HCT116 (cell line): ENCODE data around the gene SETD1A. TPM values are rescaled to one million over a fixed set of nuclear protein-coding genes. Genes with fewer than 3 reads are reported as not detected.

Experiments used
- ATAC-seq: fragments of 200-7000 bp; cut with Tn5 transposase; 2 replicates; pipeline ENCODE4 v1.9.1; 2020; ENCODE audit warnings: mild to moderate bottlenecking, moderate library complexity
- BruUV-seq: library from RNA; stranded (reverse); fragments of 400-500 nt; replicated peaks from 2 replicates; lab custom pipeline; 2021; lab: Mats Ljungman, UMichigan
- CTCF ChIA-PET: fragments of 300-600 bp; sonication (Branson Sonifier 250); formaldehyde crosslinking; loops from one replicate; lab custom pipeline; 2021; ENCODE audit warnings: antibody characterized with exemption; lab: Charles Lee
- POLR2A ChIA-PET: fragments of 300-600, 350-600 bp; sonication (Branson Sonifier 250); formaldehyde crosslinking; loops from one replicate; lab custom pipeline; 2021; ENCODE audit warnings: antibody characterized with exemption; lab: Charles Lee
- RAD21 ChIA-PET, 2 experiments: fragments of 300-600 bp; sonication (Branson Sonifier 250); formaldehyde crosslinking; loops; one replicate each; lab custom pipeline; 2023; ENCODE audit warnings: low total read pairs in 2 of 2; ENCODE audit not compliant: uncharacterized antibody in 2 of 2, unreplicated experiment in 2 of 2, low non-redundant PET in 1 of 2; lab: Charles Lee
- DNase-seq: peaks from one replicate; pipeline ENCODE4 v3.0.0-alpha.2; 2010; ENCODE audit warnings: low read depth, low spot score
- H2AFZ ChIP-seq: fragments of 200-600 bp; shearing (Covaris generic), sonication (generic); 2 replicates; pipeline ENCODE4 v1.6.1; 2017; ENCODE audit warnings: low read depth, mixed run types, mixed read lengths, antibody characterized with exemption, low read length; ENCODE audit not compliant: poor library complexity, severe bottlenecking
- H3K27ac ChIP-seq: 2 replicates; pipeline ENCODE4 v1.5.1; 2012; ENCODE audit warnings: low read depth, low read length
- H3K27me3 ChIP-seq: fragments of 200-600 bp; sonication (generic); 2 replicates; pipeline ENCODE4 v1.6.1; 2016; ENCODE audit warnings: mixed run types, low read length, mixed read lengths; ENCODE audit not compliant: insufficient read depth
- H3K36me3 ChIP-seq, 2 experiments: fragments of 200-500 bp in 1 of 2; fragments of 200-600 bp in 1 of 2; sonication (Bioruptor generic) in 1 of 2; sonication (generic) in 1 of 2; 2 replicates each; pipeline versions ENCODE4 v1.5.1 to v1.6.1; 2014 to 2016; ENCODE audit warnings: low read length in 2 of 2, inconsistent platforms in 1 of 2, mixed read lengths in 1 of 2, mixed run types in 1 of 2; ENCODE audit not compliant: insufficient read depth in 2 of 2, control insufficient read depth in 1 of 2
- H3K4me1 ChIP-seq, 2 experiments: fragments of 200-600 bp in 1 of 2; sonication (generic) in 1 of 2; 2 replicates each; pipeline versions ENCODE4 v1.5.1 to v1.6.1; 2012 to 2017; ENCODE audit warnings: low read length in 2 of 2, inconsistent platforms in 1 of 2, mild to moderate bottlenecking in 1 of 2, mixed read lengths in 1 of 2, mixed run types in 1 of 2, moderate library complexity in 1 of 2; ENCODE audit not compliant: insufficient read depth in 2 of 2, control insufficient read depth in 1 of 2
- H3K4me2 ChIP-seq: fragments of 200-600 bp; sonication (generic); 2 replicates; pipeline ENCODE4 v1.6.1; 2017; ENCODE audit warnings: mixed run types, low read length, mixed read lengths
- H3K4me3 ChIP-seq, 2 experiments: fragments of 200-600 bp in 1 of 2; sonication (generic) in 1 of 2; replicated peaks in 1 of 2; 2 replicates each; pipeline ENCODE4 v1.5.1; 2011 to 2016; ENCODE audit warnings: low read length in 2 of 2, control low read depth in 1 of 2, low read depth in 1 of 2, mild to moderate bottlenecking in 1 of 2, mixed read lengths in 1 of 2, mixed run types in 1 of 2
- H3K79me2 ChIP-seq: fragments of 200-600 bp; sonication (generic); 2 replicates; pipeline ENCODE4 v1.6.1; 2017; ENCODE audit warnings: mild to moderate bottlenecking, mixed run types, low read length, moderate library complexity, mixed read lengths; ENCODE audit not compliant: insufficient read depth
- H3K9ac ChIP-seq: fragments of 200-600 bp; sonication (generic); 2 replicates; pipeline ENCODE4 v1.6.1; 2016; ENCODE audit warnings: low read length, mixed read lengths
- H3K9me2 ChIP-seq: fragments of 200-600 bp; sonication (generic), shearing (Covaris generic); 2 replicates; pipeline ENCODE4 v1.6.1; 2017; ENCODE audit warnings: mixed run types, mild to moderate bottlenecking, moderate library complexity; ENCODE audit not compliant: insufficient read depth
- H3K9me3 ChIP-seq, 2 experiments: fragments of 200-500 bp in 1 of 2; fragments of 200-600 bp in 1 of 2; sonication (Bioruptor generic) in 1 of 2; sonication (generic) in 1 of 2; 2 replicates each; pipeline ENCODE4 v1.6.1; 2014 to 2017; ENCODE audit warnings: low read length in 2 of 2, mixed read lengths in 2 of 2, inconsistent platforms in 1 of 2, low read depth in 1 of 2, mild to moderate bottlenecking in 1 of 2, mixed run types in 1 of 2, moderate library complexity in 1 of 2; ENCODE audit not compliant: control insufficient read depth in 1 of 2, insufficient read depth in 1 of 2
- H4K20me1 ChIP-seq: fragments of 200-600 bp; sonication (generic), shearing (Covaris generic); 2 replicates; pipeline ENCODE4 v1.6.1; 2017; ENCODE audit warnings: mixed run types, mild to moderate bottlenecking, moderate library complexity; ENCODE audit not compliant: insufficient read depth
- ATF3 ChIP-seq: IDR thresholded peaks from 2 replicates; pipeline ENCODE4 v1.6.1; 2012
- CBX3 ChIP-seq: IDR thresholded peaks from 2 replicates; pipeline ENCODE4 v1.6.1; 2012; ENCODE audit warnings: low read depth
- CTCF ChIP-seq, 3 experiments: fragments of 200-600 bp in 1 of 3; sonication (generic) in 1 of 3; IDR thresholded peaks in 2 of 3; conservative IDR thresholded peaks in 1 of 3; 2 replicates each; pipeline ENCODE4 v1.5.1; 2012 to 2017; ENCODE audit warnings: low read depth in 2 of 3, low read length in 2 of 3, antibody characterized with exemption in 1 of 3, borderline replicate concordance in 1 of 3, control low read depth in 1 of 3, mild to moderate bottlenecking in 1 of 3, mixed read lengths in 1 of 3, mixed run types in 1 of 3, moderate library complexity in 1 of 3; ENCODE audit not compliant: insufficient read depth in 1 of 3
- EZH2phosphoT487 ChIP-seq: fragments of 200-600 bp; IDR thresholded peaks from 2 replicates; pipeline ENCODE4 v1.6.1; 2018; ENCODE audit warnings: antibody characterized with exemption, borderline replicate concordance
- MAX ChIP-seq: IDR thresholded peaks from 2 replicates; pipeline ENCODE4 v1.6.1; 2012
- POLR2AphosphoS5 ChIP-seq: IDR thresholded peaks from 2 replicates; pipeline ENCODE4 v1.6.1; 2011; ENCODE audit warnings: mild to moderate bottlenecking, low read depth, low read length, moderate library complexity
- RAD21 ChIP-seq: IDR thresholded peaks from 2 replicates; pipeline ENCODE4 v1.6.1; 2012; ENCODE audit warnings: low read depth, mild to moderate bottlenecking
- SIN3A ChIP-seq: IDR thresholded peaks from 2 replicates; pipeline ENCODE4 v1.6.1; 2012; ENCODE audit warnings: low read depth
- SP1 ChIP-seq: IDR thresholded peaks from 2 replicates; pipeline ENCODE4 v1.6.1; 2012; ENCODE audit warnings: low read depth
- SRF ChIP-seq: IDR thresholded peaks from 2 replicates; pipeline ENCODE4 v1.6.1; 2012; ENCODE audit warnings: low read depth
- YY1 ChIP-seq: IDR thresholded peaks from 2 replicates; pipeline ENCODE4 v1.6.1; 2011; ENCODE audit warnings: low read length, low read depth, moderate library complexity, mild to moderate bottlenecking; ENCODE audit not compliant: insufficient replicate concordance; ENCODE audit errors: extremely low read depth
- ZFX ChIP-seq: fragments of 450-650 bp; IDR thresholded peaks from 2 replicates; pipeline ENCODE4 v1.6.1; 2017
- intact Hi-C: fragments of 100-400 bp; cut with micrococcal nuclease; formaldehyde crosslinking; loops from 2 replicates; pipeline ENCODE4 v1.10.0; 2022
- total RNA-seq: library from RNA; stranded (reverse); gene quantifications from one replicate; pipeline ENCODE4 v1.2.1, GENCODE V29; 2021; ENCODE audit not compliant: unreplicated experiment

Gene SETD1A
- total RNA-seq, 1 experiment from 2014 or later = 26.9 TPM

- BruUV-seq = no TSS peak
- ATAC-seq = peak; percentile 47
- Histone ChIP-seq H3K79me2 (peaks cover 7% of the 10 kb centered on the region), H3K9ac (no peak overlapping the region), H4K20me1 (no peaks in the 10 kb centered on the region), H3K36me3 (no peaks in the 10 kb centered on the region), H3K4me2 (peak overlapping the region; percentile 41), H3K9me2 (no peaks in the 10 kb centered on the region), H2AFZ (no peak overlapping the region), H3K4me3 (no peak overlapping the region), H3K4me1 (peaks cover 29 to 47% of the 10 kb centered on the region in 2 experiments), H3K27ac (peak overlapping the region; percentile 17), H3K9me3 (no peaks in the 10 kb centered on the region), H3K27me3 (no peaks in the 10 kb centered on the region)
- intact Hi-C loops = loop anchor here (10.0 kb wide), 2 partner anchors 141 to 491 kb away; partner anchors contain the start of genes VKORC1 and ZNF843
- ChIA-PET CTCF (interaction anchor here (0.7 to 3.1 kb wide), 25 partner anchors 9 to 915 kb away, joined by 3 to 18 read pairs (median 4); partner anchors contain the start of genes ARMC5, DCTPP1, KAT8 and TRIM72), RAD21 (interaction anchor here in 1 of 2 experiments (0.8 kb wide), 2 partner anchors 189 to 506 kb away, joined by 3 to 4 read pairs; partner anchors contain the start of gene ARMC5), POLR2A (interaction anchor here (1.0 to 1.3 kb wide), 3 partner anchors 12 to 226 kb away, joined by 3 to 4 read pairs (median 4); partner anchors contain the start of genes FUS, ZNF646 and ZNF668)
- TF ChIP-seq EZH2phosphoT487 (no peak), SRF (no peak), CTCF (IDR thresholded peaks at IDR 0.05 in 2 of 3, conservative IDR thresholded peaks at IDR 0.05 in 1 of 3; ENCODE audit: borderline replicate concordance in 1 of 3, insufficient read depth in 1 of 3, low read depth in 2 of 3, low read length in 2 of 3) (peak in 2 of 3 experiments; percentile 84 to 87; a peak in 4 of 6 replicates), YY1 (peak; percentile 11)
- DNase-seq = peak; percentile 71
Measured at GRCh38 chr16:30953511-30954124, 3.9 kb upstream of the SETD1A start.

- H3K9me3 ChIP-seq = no peaks in the 10 kb centered on the region
- TF ChIP-seq CBX3 (no peak), MAX (no peak), POLR2AphosphoS5 (no peak), YY1 (no peak), ZFX (no peak), SRF (no peak), SIN3A (no peak), ATF3 (no peak), EZH2phosphoT487 (no peak), RAD21 (no peak), SP1 (no peak)
- H3K27ac ChIP-seq = no peak overlapping the region
- ChIA-PET CTCF (interaction anchor here (0.9 kb wide), 1 partner anchor 13 kb away, joined by 3 read pairs; no protein-coding TSS in a partner anchor), RAD21 (no interaction called here), POLR2A (no interaction called here)
- H3K4me3 ChIP-seq = no peak overlapping the region
- DNase-seq = no peak
- H3K79me2 ChIP-seq = peaks cover 17% of the 10 kb centered on the region
- ATAC-seq = no peak
- intact Hi-C loops = loop anchor here (10.0 kb wide), 2 partner anchors 140 to 490 kb away; partner anchors contain the start of genes VKORC1 and ZNF843
- H3K4me1 ChIP-seq = peaks cover 32 to 41% of the 10 kb centered on the region in 2 experiments
- H3K9ac ChIP-seq = no peak overlapping the region
- H4K20me1 ChIP-seq = no peaks in the 10 kb centered on the region
- no peaks in the 10 kb centered on the region for H3K27me3 ChIP-seq
- no peak overlapping the region for H3K4me2 ChIP-seq
- H3K9me2 ChIP-seq = no peaks in the 10 kb centered on the region
- H2AFZ ChIP-seq = no peak overlapping the region
- H3K36me3 ChIP-seq = peaks cover 10 to 12% of the 10 kb centered on the region in 2 experiments
- BruUV-seq = no TSS peak
Measured at GRCh38 chr16:30954993-30955392, 2.6 kb upstream of the SETD1A start.
